Mesothelial cell of epicardium (in vitro differentiated cells): ENCODE data around the gene PROKR2. TPM values are rescaled to one million over a fixed set of nuclear protein-coding genes. Genes with fewer than 3 reads are reported as not detected.

Source experiments
- DNase-seq, 2 experiments: peaks; one replicate each; pipeline ENCODE4 v3.0.0; 2021; ENCODE audit warnings: low spot score in 2 of 2; ENCODE audit not compliant: unreplicated experiment in 2 of 2
- H3K27ac Mint-ChIP-seq: 2 replicates; pipeline ENCODE4 v1.8.0; 2021; ENCODE audit warnings: mixed read lengths
- H3K27me3 Mint-ChIP-seq: 2 replicates; pipeline ENCODE4 v1.8.0; 2021; ENCODE audit warnings: low read depth, mixed read lengths
- H3K36me3 Mint-ChIP-seq: 2 replicates; pipeline ENCODE4 v1.8.0; 2021; ENCODE audit warnings: mixed read lengths
- H3K4me1 Mint-ChIP-seq: 2 replicates; pipeline ENCODE4 v1.8.0; 2021; ENCODE audit warnings: mixed read lengths
- H3K4me3 Mint-ChIP-seq: 2 replicates; pipeline ENCODE4 v1.8.0; 2021; ENCODE audit warnings: mild to moderate bottlenecking, moderate library complexity, mixed read lengths
- H3K9me3 Mint-ChIP-seq: 2 replicates; pipeline ENCODE4 v1.8.0; 2021; ENCODE audit warnings: mixed read lengths
- CTCF ChIP-seq: fragments of 200-600 bp; sonication (generic); IDR thresholded peaks from one replicate; pipeline ENCODE4 v1.5.0; 2021; ENCODE audit warnings: antibody characterized with exemption; ENCODE audit not compliant: unreplicated experiment
- total RNA-seq: library from RNA; stranded (reverse); gene quantifications from 3 replicates; pipeline ENCODE4 v1.2.1, GENCODE V29; 2021

Gene PROKR2
- total RNA-seq, 1 donor from 2014 or later: 2.3 TPM

DNA sequence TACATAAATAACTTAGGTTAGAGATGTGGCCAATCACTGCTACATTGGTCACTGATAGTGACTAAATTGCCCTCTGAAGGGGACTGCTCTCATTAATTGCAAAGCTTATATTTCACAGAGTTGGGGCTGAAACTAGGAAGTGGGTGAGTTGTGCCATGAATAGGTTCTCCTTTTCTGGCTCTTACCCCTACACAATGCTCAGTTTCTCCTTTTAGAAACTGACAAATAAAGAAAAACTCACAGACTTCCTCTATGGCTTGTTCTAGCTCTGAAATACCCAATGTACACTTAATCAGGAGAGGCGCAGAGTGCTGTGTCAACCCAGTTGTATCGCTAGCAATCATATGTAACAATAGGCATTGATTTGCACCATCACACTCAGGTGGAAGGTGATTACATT is 41.2 kb upstream of the PROKR2 start:
- DNase-seq: no peak
- no peak overlapping the region for H3K27ac Mint-ChIP-seq
- H3K27me3 Mint-ChIP-seq: peaks cover 4% of the 10 kb centered on the region
- H3K4me3 Mint-ChIP-seq: no peak overlapping the region
- no peaks in the 10 kb centered on the region for H3K4me1 Mint-ChIP-seq
- no peaks in the 10 kb centered on the region for H3K36me3 Mint-ChIP-seq
- peaks cover 16% of the 10 kb centered on the region for H3K9me3 Mint-ChIP-seq
- TF ChIP-seq CTCF: no peak

GRCh38 chr20:5356941-5357340 is 40.2 kb upstream of the PROKR2 start:
- Mint-ChIP-seq H3K36me3 (no peaks in the 10 kb centered on the region), H3K4me3 (no peak overlapping the region), H3K27me3 (peaks cover 4% of the 10 kb centered on the region), H3K4me1 (no peaks in the 10 kb centered on the region), H3K27ac (no peak overlapping the region), H3K9me3 (peaks cover 16% of the 10 kb centered on the region)
- TF ChIP-seq CTCF: no peak
- DNase-seq: no peak

GRCh38 chr20:5354901-5355300 is 38.1 kb upstream of the PROKR2 start:
- peaks cover 8% of the 10 kb centered on the region for H3K4me1 Mint-ChIP-seq
- no peak for DNase-seq
- no peak overlapping the region for H3K27ac Mint-ChIP-seq
- TF ChIP-seq CTCF: no peak
- H3K36me3 Mint-ChIP-seq: no peaks in the 10 kb centered on the region
- H3K27me3 Mint-ChIP-seq: peaks cover 4% of the 10 kb centered on the region
- H3K4me3 Mint-ChIP-seq: no peak overlapping the region
- peaks cover 9% of the 10 kb centered on the region for H3K9me3 Mint-ChIP-seq

- DNase-seq: no peak
- peaks cover 8% of the 10 kb centered on the region for H3K4me1 Mint-ChIP-seq
Measured at GRCh38 chr20:5353624-5354496, 37.1 kb upstream of the PROKR2 start.

DNA sequence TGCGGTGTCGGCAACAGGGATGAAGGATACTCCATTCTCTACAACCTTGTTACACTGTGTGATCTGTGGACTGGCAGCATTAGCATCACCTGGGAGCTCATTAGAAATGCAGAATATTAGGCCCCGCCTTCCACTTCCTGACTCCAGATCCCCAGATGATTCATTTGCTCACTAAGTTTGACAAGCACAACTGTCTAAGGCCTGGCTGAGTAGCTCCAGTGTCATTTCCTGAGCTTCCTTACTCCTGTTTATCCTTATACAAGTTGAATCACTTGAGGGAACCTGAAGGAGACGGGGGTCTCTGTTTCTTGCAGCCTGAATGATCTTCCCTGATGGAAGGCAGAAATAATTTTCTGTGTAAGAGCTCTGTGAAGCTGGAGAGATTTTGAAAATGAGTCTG is 32.7 kb upstream of the PROKR2 start:
- no peak for TF ChIP-seq CTCF
- Mint-ChIP-seq H3K4me3 (no peak overlapping the region), H3K36me3 (no peaks in the 10 kb centered on the region), H3K27me3 (peaks cover 4% of the 10 kb centered on the region), H3K4me1 (peaks cover 8% of the 10 kb centered on the region), H3K9me3 (peaks cover 6% of the 10 kb centered on the region), H3K27ac (no peak overlapping the region)
- no peak for DNase-seq

More at GRCh38 chr20:5353624-5354496, 37.1 kb upstream of the PROKR2 start:
- TF ChIP-seq CTCF: no peak
- H3K27me3 Mint-ChIP-seq: peaks cover 4% of the 10 kb centered on the region
- peaks cover 5% of the 10 kb centered on the region for H3K9me3 Mint-ChIP-seq
- no peak overlapping the region for H3K27ac Mint-ChIP-seq
- H3K36me3 Mint-ChIP-seq: no peaks in the 10 kb centered on the region
- no peak overlapping the region for H3K4me3 Mint-ChIP-seq
